Liver (tissue), 9 donors: Measurements from ENCODE around the gene CEP68. TPM values are rescaled to one million over a fixed set of nuclear protein-coding genes. Genes with fewer than 3 reads are reported as not detected.

Experiments
- DNase-seq: peaks from one replicate; pipeline ENCODE4 v3.0.0-alpha.2; 2017; ENCODE audit warnings: low spot score
- H3K27ac ChIP-seq, 2 donors: one replicate each; pipeline ENCODE4 v1.7.0; 2013; ENCODE audit warnings: inconsistent platforms in 2 of 2, low read length in 2 of 2, control low read depth in 1 of 2, low read depth in 1 of 2, mild to moderate bottlenecking in 1 of 2
- H3K27me3 ChIP-seq, 4 donors: one replicate each; pipeline versions ENCODE4 v1.6.1 to v1.7.0; 2013; ENCODE audit warnings: low read length in 3 of 4, inconsistent platforms in 1 of 4, mild to moderate bottlenecking in 1 of 4, moderate library complexity in 1 of 4; ENCODE audit not compliant: control insufficient read depth in 4 of 4, insufficient read depth in 4 of 4
- H3K36me3 ChIP-seq, 4 donors: one replicate each; pipeline versions ENCODE4 v1.6.1 to v1.7.0; 2013; ENCODE audit warnings: low read length in 3 of 4, mild to moderate bottlenecking in 3 of 4, low read depth in 1 of 4, moderate library complexity in 1 of 4; ENCODE audit not compliant: control insufficient read depth in 4 of 4, insufficient read depth in 3 of 4
- H3K4me1 ChIP-seq, 4 donors: one replicate each; pipeline versions ENCODE4 v1.6.1 to v1.7.0; 2013; ENCODE audit warnings: low read length in 3 of 4, mild to moderate bottlenecking in 3 of 4, moderate library complexity in 1 of 4; ENCODE audit not compliant: control insufficient read depth in 4 of 4, insufficient read depth in 4 of 4
- H3K4me3 ChIP-seq, 3 donors: one replicate each; pipeline versions ENCODE4 v1.6.1 to v1.7.0; 2013; ENCODE audit warnings: low read length in 3 of 3, control low read depth in 1 of 3, low read depth in 1 of 3, mild to moderate bottlenecking in 1 of 3
- H3K9ac ChIP-seq, 2 donors: one replicate each; pipeline ENCODE4 v1.7.0; 2013; ENCODE audit warnings: low read length in 2 of 2, mild to moderate bottlenecking in 2 of 2, moderate library complexity in 2 of 2, control low read depth in 1 of 2, low read depth in 1 of 2
- H3K9me3 ChIP-seq, 4 donors: one replicate each; pipeline versions ENCODE4 v1.6.1 to v1.7.0; 2013; ENCODE audit warnings: low read length in 3 of 4; ENCODE audit not compliant: control insufficient read depth in 4 of 4
- ATF3 ChIP-seq: IDR thresholded peaks from 2 replicates; pipeline ENCODE4 v1.6.1; 2016; ENCODE audit warnings: antibody characterized with exemption
- EGR1 ChIP-seq, 2 donors: IDR thresholded peaks; 2 replicates each; pipeline ENCODE4 v1.6.1; 2016 to 2018; ENCODE audit warnings: antibody characterized with exemption in 2 of 2, low read depth in 2 of 2
- FOXA1 ChIP-seq: IDR thresholded peaks from 2 replicates; pipeline ENCODE4 v1.6.1; 2016; ENCODE audit warnings: antibody characterized with exemption
- FOXA2 ChIP-seq: IDR thresholded peaks from 2 replicates; pipeline ENCODE4 v1.6.1; 2016; ENCODE audit warnings: antibody characterized with exemption
- GABPA ChIP-seq, 2 donors: IDR thresholded peaks in 1 of 2; conservative IDR thresholded peaks in 1 of 2; 2 replicates each; pipeline ENCODE4 v1.6.1; 2016; ENCODE audit warnings: antibody characterized with exemption in 2 of 2, mild to moderate bottlenecking in 1 of 2, moderate library complexity in 1 of 2
- HNF4A ChIP-seq, 2 donors: conservative IDR thresholded peaks; 2 replicates each; pipeline ENCODE4 v1.6.1; 2016; ENCODE audit warnings: antibody characterized with exemption in 2 of 2, mild to moderate bottlenecking in 2 of 2
- HNF4G ChIP-seq: IDR thresholded peaks from 2 replicates; pipeline ENCODE4 v1.6.1; 2016; ENCODE audit warnings: antibody characterized with exemption
- JUND ChIP-seq, 2 donors: IDR thresholded peaks; 2 replicates each; pipeline ENCODE4 v1.6.1; 2016; ENCODE audit warnings: antibody characterized with exemption in 2 of 2
- NR2F2 ChIP-seq: IDR thresholded peaks from 2 replicates; pipeline ENCODE4 v1.6.1; 2016; ENCODE audit warnings: antibody characterized with exemption
- RAD21 ChIP-seq, 2 donors: IDR thresholded peaks; 2 replicates each; pipeline ENCODE4 v1.6.1; 2016; ENCODE audit warnings: antibody characterized with exemption in 2 of 2, mild to moderate bottlenecking in 2 of 2
- REST ChIP-seq: IDR thresholded peaks from 2 replicates; pipeline ENCODE4 v1.6.1; 2016; ENCODE audit warnings: antibody characterized with exemption, mild to moderate bottlenecking
- RXRA ChIP-seq, 2 donors: IDR thresholded peaks; 2 replicates each; pipeline ENCODE4 v1.6.1; 2017 to 2018; ENCODE audit warnings: antibody characterized with exemption in 2 of 2, mild to moderate bottlenecking in 1 of 2
- SP1 ChIP-seq: IDR thresholded peaks from 2 replicates; pipeline ENCODE4 v1.6.1; 2018; ENCODE audit warnings: antibody characterized with exemption, mild to moderate bottlenecking
- TAF1 ChIP-seq: conservative IDR thresholded peaks from 2 replicates; pipeline ENCODE4 v1.6.1; 2016; ENCODE audit warnings: antibody characterized with exemption, mild to moderate bottlenecking
- ZBTB33 ChIP-seq: IDR thresholded peaks from 2 replicates; pipeline ENCODE4 v1.6.1; 2016; ENCODE audit warnings: antibody characterized with exemption
- WGBS: extraction: QIAGEN DNeasy Blood & Tissue Kit; methylation state at CpG from one replicate; pipeline ENCODE4 v1.1.7; 2013; 5-methylcytosine and 5-hydroxymethylcytosine counted together
- polyA plus RNA-seq, 2 donors: library from polyadenylated mRNA; stranded (reverse) in 1 of 2; unstranded in 1 of 2; fragments of 200-250 nt in 1 of 2; fragments of >200 nt in 1 of 2; fragmentation: Nextera tagmentation in 1 of 2; extraction: Ambion mirVana in 1 of 2; gene quantifications; one replicate each; pipeline versions ENCODE4 v1.2.1 to v1.2.3, GENCODE V29; 2013 to 2015
- total RNA-seq, 2 donors: library from RNA; depleted of rRNA; stranded (reverse); fragments of >200 nt; gene quantifications; one replicate each; pipeline ENCODE4 v1.2.3, GENCODE V29; 2014
- donor health status: healthy.
- donor health status: healthy.
- donor health status: healthy.
- donor health status: healthy.
- donor health status: healthy.

CEP68 gene
- total and polyA plus RNA-seq, 4 donors: 2.1 to 5.8 (median 4.1) TPM

DNA sequence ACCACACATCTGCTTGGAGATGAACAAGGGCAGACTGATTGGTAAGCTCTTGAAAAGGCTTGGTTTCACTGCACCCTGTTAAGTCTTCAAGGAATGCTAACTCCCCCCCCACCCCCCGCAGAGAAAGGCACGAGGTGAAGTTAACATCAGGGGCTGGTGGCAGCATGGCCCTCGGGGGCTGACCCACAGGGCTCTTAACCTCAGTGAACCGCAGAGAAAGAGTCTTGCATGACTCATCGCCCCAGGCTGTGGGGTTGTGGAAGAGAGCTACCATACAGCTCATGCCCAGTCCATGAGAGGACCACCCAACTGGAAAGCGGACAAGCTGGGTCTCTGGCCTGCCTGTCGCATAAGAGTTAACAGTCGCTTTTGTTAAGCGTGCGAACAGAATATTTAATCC lies 10.6 kb upstream of the CEP68 start:
- Histone ChIP-seq H3K27me3 (no peaks in the 10 kb centered on the region), H3K9me3 (peaks cover 0 to 3% (median 0%) of the 10 kb centered on the region in 4 donors), H3K9ac (no peak overlapping the region), H3K27ac (no peak overlapping the region), H3K36me3 (peaks cover 0 to 3% (median 0%) of the 10 kb centered on the region in 4 donors), H3K4me1 (no peaks in the 10 kb centered on the region), H3K4me3 (no peak overlapping the region)
- no peak for DNase-seq
- WGBS: 91% methylated on average over 10 of the region's 10 CpGs
- TF ChIP-seq HNF4A (conservative IDR thresholded peaks at IDR 0.05) (no peak), JUND (IDR thresholded peaks at IDR 0.05) (no peak), SP1 (no peak)

- TF ChIP-seq TAF1 (no peak), ZBTB33 (no peak), GABPA (IDR thresholded peaks at IDR 0.05 in 1 of 2, conservative IDR thresholded peaks at IDR 0.05 in 1 of 2) (no peak), RXRA (IDR thresholded peaks at IDR 0.05) (no peak), FOXA2 (no peak), EGR1 (IDR thresholded peaks at IDR 0.05; ENCODE audit: low read depth in 2 of 2) (no peak), JUND (IDR thresholded peaks at IDR 0.05) (no peak), NR2F2 (no peak), RAD21 (IDR thresholded peaks at IDR 0.05) (no peak), ATF3 (no peak)
- DNase-seq: no peak
- WGBS: 93% methylated on average over 11 of the region's 11 CpGs
- Histone ChIP-seq H3K4me1 (no peaks in the 10 kb centered on the region), H3K9ac (no peak overlapping the region), H3K36me3 (peaks cover 0 to 3% (median under 1%) of the 10 kb centered on the region in 4 donors), H3K27ac (no peak overlapping the region), H3K27me3 (no peaks in the 10 kb centered on the region), H3K9me3 (peaks cover 0 to 3% (median 0%) of the 10 kb centered on the region in 4 donors), H3K4me3 (no peak overlapping the region)
Observed at GRCh38 chr2:65046633-65047407, 9.4 kb upstream of the CEP68 start.

- TF ChIP-seq JUND (IDR thresholded peaks at IDR 0.05) (no peak), FOXA1 (no peak), HNF4G (no peak), NR2F2 (no peak), REST (no peak), TAF1 (no peak), ZBTB33 (no peak)
- Histone ChIP-seq H3K9ac (no peak overlapping the region), H3K27ac (no peak overlapping the region), H3K9me3 (peaks cover 0 to 3% (median 0%) of the 10 kb centered on the region in 4 donors), H3K36me3 (peaks cover 0 to 3% (median under 1%) of the 10 kb centered on the region in 4 donors), H3K4me3 (no peak overlapping the region), H3K27me3 (no peaks in the 10 kb centered on the region), H3K4me1 (no peaks in the 10 kb centered on the region)
- 96% methylated on average over 1 of the region's 1 CpG for WGBS
- DNase-seq: no peak
Observed at GRCh38 chr2:65049010-65049639, 7.1 kb upstream of the CEP68 start.
